Esophagus muscularis mucosa (tissue), 4 donors: ENCODE results near the gene MRPL39. TPM values are rescaled to one million over a fixed set of nuclear protein-coding genes. Genes with fewer than 3 reads are reported as not detected.

Experiments used
- DNase-seq: peaks from one replicate; pipeline ENCODE4 v3.0.0-alpha.2; 2017; ENCODE audit errors: extremely low spot score
- H3K27ac ChIP-seq, 4 donors: fragments of 200-600 bp; sonication (generic); replicated peaks in 1 of 4; 1 replicate in 3 of 4; 2 replicates in 1 of 4; pipeline ENCODE4 v1.5.1; 2016 to 2019; ENCODE audit warnings: mild to moderate bottlenecking in 1 of 4
- H3K27me3 ChIP-seq, 4 donors: fragments of 200-600 bp; sonication (generic); one replicate each; pipeline versions ENCODE4 v1.5.1 to v1.6.0; 2016 to 2019
- H3K36me3 ChIP-seq, 4 donors: fragments of 200-600 bp; sonication (generic); one replicate each; pipeline ENCODE4 v1.5.1; 2016 to 2019
- H3K4me1 ChIP-seq, 4 donors: fragments of 200-600 bp; sonication (generic); one replicate each; pipeline ENCODE4 v1.5.1; 2016 to 2019
- H3K4me3 ChIP-seq, 4 donors: fragments of 200-600 bp; sonication (generic); 1 replicate in 2 of 4; 2 replicates in 2 of 4; pipeline ENCODE4 v1.5.1; 2016 to 2019; ENCODE audit warnings: mild to moderate bottlenecking in 4 of 4, moderate library complexity in 1 of 4
- H3K9me3 ChIP-seq, 4 donors: fragments of 200-600 bp; sonication (generic); 1 replicate in 3 of 4; 2 replicates in 1 of 4; pipeline ENCODE4 v1.5.1; 2016 to 2019
- EP300 ChIP-seq: sonication (generic); formaldehyde crosslinking; IDR thresholded peaks from one replicate; pipeline ENCODE4 v1.6.1; 2017; ENCODE audit warnings: antibody characterized with exemption
- POLR2A ChIP-seq: fragments of 450-650 bp; IDR thresholded peaks from one replicate; pipeline ENCODE4 v1.6.1; 2017; ENCODE audit warnings: antibody characterized with exemption, moderate library complexity, mild to moderate bottlenecking, low read depth
- POLR2AphosphoS5 ChIP-seq, 2 donors: sonication (generic); formaldehyde crosslinking; IDR thresholded peaks; one replicate each; pipeline ENCODE4 v1.6.1; 2017; ENCODE audit warnings: antibody characterized with exemption in 2 of 2
- WGBS: methylation state at CpG from one replicate; pipeline ENCODE4 v1.1.5; 2018; 5-methylcytosine and 5-hydroxymethylcytosine counted together
- intact Hi-C: fragments of 100-400 bp; cut with DNase I; formaldehyde crosslinking; loops from one replicate; pipeline ENCODE4 v1.15.1; 2023
- total RNA-seq, 4 donors: library from RNA; depleted of rRNA; stranded (reverse); fragments of >200 nt; gene quantifications; one replicate each; pipeline versions ENCODE4 v1.1.0 to v1.2.1, GENCODE V29; 2016
- TF ChIP-seq, protein P1 (sequence below), 3 experiments: fragments of 200-600 bp in 2 of 3; fragments of 450-650 bp in 1 of 3; sonication (generic) in 2 of 3; IDR thresholded peaks; one replicate each; pipeline ENCODE4 v1.5.1; 2017 to 2019; ENCODE audit warnings: antibody characterized with exemption in 3 of 3, mild to moderate bottlenecking in 2 of 3, moderate library complexity in 1 of 3

MRPL39 gene
- total RNA-seq, 4 donors from 2014 or later = 22.0 to 31.8 (median 27.4) TPM

DNA sequence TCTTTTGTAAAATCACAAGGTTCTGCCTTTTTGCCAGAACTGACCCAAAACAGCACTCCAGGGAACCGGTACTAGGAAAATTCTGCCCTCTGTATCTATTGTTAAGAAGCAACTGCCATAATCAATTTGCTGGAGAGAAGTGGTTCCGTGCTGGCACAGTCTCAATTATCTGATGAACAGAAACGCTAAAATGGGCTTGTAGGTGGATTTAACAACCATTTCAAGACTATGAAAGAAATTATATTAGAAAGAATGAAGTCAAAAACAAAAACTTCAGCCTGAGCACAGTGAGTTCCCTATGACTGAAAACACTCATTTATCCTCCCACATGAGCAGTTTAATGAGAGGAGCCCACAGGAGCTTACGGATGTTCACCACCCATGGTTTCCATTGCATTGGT lies 36.2 kb upstream of the MRPL39 start:
- H3K9me3 ChIP-seq = no peaks in the 10 kb centered on the region
- DNase-seq = no peak
- H3K4me3 ChIP-seq = no peak overlapping the region
- H3K27me3 ChIP-seq = no peaks in the 10 kb centered on the region
- no peak overlapping the region for H3K27ac ChIP-seq
- intact Hi-C loops = loop anchor here (5.0 kb wide), 1 partner anchor 44 kb away; no protein-coding TSS in a partner anchor
- TF ChIP-seq POLR2AphosphoS5 (IDR thresholded peaks at IDR 0.05) = no peak
- no peak for TF ChIP-seq EP300
- no peak for TF ChIP-seq POLR2A
- TF ChIP-seq, protein P1, sequence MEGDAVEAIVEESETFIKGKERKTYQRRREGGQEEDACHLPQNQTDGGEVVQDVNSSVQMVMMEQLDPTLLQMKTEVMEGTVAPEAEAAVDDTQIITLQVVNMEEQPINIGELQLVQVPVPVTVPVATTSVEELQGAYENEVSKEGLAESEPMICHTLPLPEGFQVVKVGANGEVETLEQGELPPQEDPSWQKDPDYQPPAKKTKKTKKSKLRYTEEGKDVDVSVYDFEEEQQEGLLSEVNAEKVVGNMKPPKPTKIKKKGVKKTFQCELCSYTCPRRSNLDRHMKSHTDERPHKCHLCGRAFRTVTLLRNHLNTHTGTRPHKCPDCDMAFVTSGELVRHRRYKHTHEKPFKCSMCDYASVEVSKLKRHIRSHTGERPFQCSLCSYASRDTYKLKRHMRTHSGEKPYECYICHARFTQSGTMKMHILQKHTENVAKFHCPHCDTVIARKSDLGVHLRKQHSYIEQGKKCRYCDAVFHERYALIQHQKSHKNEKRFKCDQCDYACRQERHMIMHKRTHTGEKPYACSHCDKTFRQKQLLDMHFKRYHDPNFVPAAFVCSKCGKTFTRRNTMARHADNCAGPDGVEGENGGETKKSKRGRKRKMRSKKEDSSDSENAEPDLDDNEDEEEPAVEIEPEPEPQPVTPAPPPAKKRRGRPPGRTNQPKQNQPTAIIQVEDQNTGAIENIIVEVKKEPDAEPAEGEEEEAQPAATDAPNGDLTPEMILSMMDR (IDR thresholded peaks at IDR 0.05) = no peak
- 94% methylated on average over 4 of the region's 4 CpGs for WGBS
- peaks cover 6 to 57% (median 37%) of the 10 kb centered on the region in 4 donors for H3K4me1 ChIP-seq
- H3K36me3 ChIP-seq = no peaks in the 10 kb centered on the region

DNA sequence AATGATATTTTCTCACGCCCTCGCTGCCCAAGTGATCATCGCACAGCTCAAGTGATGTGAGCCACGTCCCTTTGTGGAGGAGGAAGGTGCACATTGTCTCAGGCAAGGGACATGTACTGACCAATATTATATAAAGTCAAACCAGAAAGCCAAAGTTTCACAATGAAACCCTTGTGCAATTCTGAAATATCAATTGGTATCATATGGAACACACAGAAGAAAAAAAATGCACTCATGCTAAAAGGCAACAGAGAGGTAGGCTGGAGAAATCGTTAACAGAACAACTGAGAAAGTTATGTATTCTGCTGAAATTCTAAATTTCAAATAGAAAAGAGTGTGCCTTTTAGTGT lies 33.6 kb upstream of the MRPL39 start:
- intact Hi-C loops = loop anchor here (5.0 kb wide), 1 partner anchor 46 kb away; no protein-coding TSS in a partner anchor
- no peaks in the 10 kb centered on the region for H3K27me3 ChIP-seq
- TF ChIP-seq, protein P1 (IDR thresholded peaks at IDR 0.05) = no peak
- TF ChIP-seq POLR2AphosphoS5 (IDR thresholded peaks at IDR 0.05) (no peak), POLR2A (no peak), EP300 (no peak)
- H3K4me3 ChIP-seq = peak overlapping the region; percentile 76 to 90 (median 86)
- H3K27ac ChIP-seq = peak overlapping the region; percentile 93 to 97 (median 94)
- DNase-seq = no peak
- no peaks in the 10 kb centered on the region for H3K36me3 ChIP-seq
- H3K9me3 ChIP-seq = no peaks in the 10 kb centered on the region
- H3K4me1 ChIP-seq = peaks cover 10 to 43% (median 20%) of the 10 kb centered on the region in 4 donors
- 35% methylated on average over 5 of the region's 5 CpGs for WGBS

DNA sequence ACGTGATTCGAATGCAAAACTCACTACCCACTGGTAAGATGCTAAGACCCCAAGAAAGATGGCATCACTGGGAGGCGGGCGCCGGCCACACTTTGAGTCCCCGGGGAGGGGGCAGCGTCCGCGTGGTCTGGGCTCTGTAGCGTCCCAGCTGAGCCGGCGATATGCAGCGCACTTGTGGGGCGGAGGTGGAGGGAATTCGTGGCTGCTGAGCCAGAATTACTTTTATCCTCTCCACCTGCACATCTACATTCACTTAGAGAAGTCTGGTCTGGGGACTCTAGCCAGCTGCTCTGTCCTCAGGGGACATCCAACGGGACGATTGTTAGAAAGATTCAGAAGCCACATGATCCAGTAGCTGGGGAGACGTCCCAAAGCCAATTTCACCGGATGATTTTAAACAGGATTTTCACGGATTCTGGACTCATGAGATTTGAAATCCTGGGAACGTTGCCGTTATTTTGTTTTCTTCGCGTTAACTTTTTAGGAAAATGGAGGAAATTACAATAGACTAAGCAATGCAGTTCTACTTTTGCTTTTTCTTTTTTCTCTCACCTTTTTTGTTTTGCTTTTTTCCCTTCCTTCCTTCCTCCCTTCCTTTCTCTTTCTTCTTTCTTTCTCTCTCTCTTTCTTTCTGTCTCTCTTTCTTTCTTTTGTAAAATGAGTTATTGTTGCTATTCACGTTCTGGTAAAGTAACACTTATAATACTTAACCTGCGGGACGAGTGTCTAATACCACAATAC lies 33.1 kb upstream of the MRPL39 start:
- peak overlapping the region; percentile 76 to 90 (median 86) for H3K4me3 ChIP-seq
- 2% methylated on average over 27 of the region's 27 CpGs for WGBS
- TF ChIP-seq POLR2AphosphoS5 (IDR thresholded peaks at IDR 0.05) (peak in 1 of 2 donors; percentile 30), POLR2A (no peak)
- intact Hi-C loops = loop anchor here (5.0 kb wide), 1 partner anchor 47 kb away; no protein-coding TSS in a partner anchor
- H3K9me3 ChIP-seq = no peaks in the 10 kb centered on the region
- H3K4me1 ChIP-seq = peaks cover 10 to 38% (median 17%) of the 10 kb centered on the region in 4 donors
- peak overlapping the region; percentile 93 to 97 (median 94) for H3K27ac ChIP-seq
- DNase-seq = no peak
- no peaks in the 10 kb centered on the region for H3K27me3 ChIP-seq
- no peaks in the 10 kb centered on the region for H3K36me3 ChIP-seq

DNA sequence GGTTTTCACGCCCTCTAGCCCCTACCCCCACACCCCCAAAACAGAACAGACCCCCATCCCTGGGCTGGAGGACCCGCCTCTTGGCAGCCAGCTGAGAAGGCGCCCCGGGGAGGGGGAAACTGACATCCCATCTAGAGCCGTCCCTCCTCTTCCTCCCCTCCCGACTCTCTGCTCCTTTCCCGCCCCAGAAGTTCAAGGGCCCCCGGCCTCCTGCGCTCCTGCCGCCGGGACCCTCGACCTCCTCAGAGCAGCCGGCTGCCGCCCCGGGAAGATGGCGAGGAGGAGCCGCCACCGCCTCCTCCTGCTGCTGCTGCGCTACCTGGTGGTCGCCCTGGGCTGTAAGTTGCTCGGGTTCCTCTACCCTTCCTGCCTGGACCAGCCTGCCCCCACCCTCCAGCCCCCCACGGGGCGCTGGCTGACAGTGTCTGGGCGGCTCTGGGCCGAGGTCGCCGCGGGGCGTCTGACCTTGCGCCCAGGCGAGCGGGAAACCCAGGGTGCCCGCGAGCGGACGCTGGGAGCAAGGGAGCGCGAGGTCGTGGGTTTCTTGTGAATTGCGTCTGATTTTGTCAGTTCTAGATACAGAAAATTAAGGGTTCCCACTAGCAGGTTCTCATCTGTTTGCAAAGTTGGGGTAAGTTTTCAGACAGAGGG lies 32.4 kb upstream of the MRPL39 start:
- no peak for TF ChIP-seq POLR2A
- TF ChIP-seq, protein P1 (IDR thresholded peaks at IDR 0.05) = peak; percentile 26 to 52 (median 41)
- TF ChIP-seq POLR2AphosphoS5 (IDR thresholded peaks at IDR 0.05) = peak; percentile 38 to 43
- no peak for TF ChIP-seq EP300
- intact Hi-C loops = loop anchor here (2.0 to 5.0 kb wide), 2 partner anchors 31 to 48 kb away; no protein-coding TSS in a partner anchor
- H3K27ac ChIP-seq = peak overlapping the region; percentile 93 to 97 (median 94)
- no peaks in the 10 kb centered on the region for H3K27me3 ChIP-seq
- no peak for DNase-seq
- H3K4me1 ChIP-seq = peaks cover 10 to 35% (median 17%) of the 10 kb centered on the region in 4 donors
- no peaks in the 10 kb centered on the region for H3K36me3 ChIP-seq
- H3K9me3 ChIP-seq = no peaks in the 10 kb centered on the region
- peak overlapping the region; percentile 76 to 90 (median 86) for H3K4me3 ChIP-seq
- 0% methylated on average over 1 of the region's 40 CpGs for WGBS
